BLaER1 (cell line): ENCODE results near the gene TTC39C.

ENCODE experiments used
- H3K27ac ChIP-seq: shearing (Covaris generic); formaldehyde crosslinking; 2 replicates; pipeline ENCODE4 v1.8.1; 2022
- H3K27me3 ChIP-seq: shearing (Covaris generic); formaldehyde crosslinking; 2 replicates; pipeline ENCODE4 v1.8.1; 2022
- H3K36me3 ChIP-seq: shearing (Covaris generic); formaldehyde crosslinking; 2 replicates; pipeline ENCODE4 v1.8.1; 2022
- H3K4me1 ChIP-seq: shearing (Covaris generic); formaldehyde crosslinking; 2 replicates; pipeline ENCODE4 v1.8.1; 2022
- H3K4me2 ChIP-seq: shearing (Covaris generic); formaldehyde crosslinking; 2 replicates; pipeline ENCODE4 v1.8.1; 2022
- H3K4me3 ChIP-seq: shearing (Covaris generic); formaldehyde crosslinking; 2 replicates; pipeline ENCODE4 v1.8.1; 2022
- H3K9ac ChIP-seq: shearing (Covaris generic); formaldehyde crosslinking; 2 replicates; pipeline ENCODE4 v1.8.1; 2022
- H3K9me3 ChIP-seq: shearing (Covaris generic); formaldehyde crosslinking; 2 replicates; pipeline ENCODE4 v1.8.1; 2022
- H4K20me1 ChIP-seq: shearing (Covaris generic); formaldehyde crosslinking; 2 replicates; pipeline ENCODE4 v1.8.1; 2022
- Cebpa-rat ChIP-seq: shearing (Covaris generic); IDR thresholded peaks from 2 replicates; pipeline ENCODE4 v1.8.1; 2022

TTC39C gene

GRCh38 chr18:24095976-24096375 lies 81.4 kb downstream of the TTC39C start:
- Histone ChIP-seq H3K9ac (no peak overlapping the region), H3K4me3 (no peak overlapping the region), H3K27me3 (no peaks in the 10 kb centered on the region), H4K20me1 (no peaks in the 10 kb centered on the region), H3K9me3 (peaks cover 42% of the 10 kb centered on the region), H3K4me1 (peaks cover 20% of the 10 kb centered on the region), H3K27ac (no peak overlapping the region), H3K36me3 (peaks cover 78% of the 10 kb centered on the region), H3K4me2 (no peak overlapping the region)
- no peak for TF ChIP-seq Cebpa-rat

- H4K20me1 ChIP-seq, result no peaks in the 10 kb centered on the region
- H3K9ac ChIP-seq, result no peak overlapping the region
- H3K4me2 ChIP-seq, result no peak overlapping the region
- no peaks in the 10 kb centered on the region for H3K27me3 ChIP-seq
- no peaks in the 10 kb centered on the region for H3K4me1 ChIP-seq
- H3K9me3 ChIP-seq, result no peaks in the 10 kb centered on the region
- peaks cover 73% of the 10 kb centered on the region for H3K36me3 ChIP-seq
- no peak for TF ChIP-seq Cebpa-rat
- no peak overlapping the region for H3K27ac ChIP-seq
- H3K4me3 ChIP-seq, result no peak overlapping the region
These were observed 88.9 kb downstream of the TTC39C start for GRCh38 chr18:24103320-24104021.

- Histone ChIP-seq H3K4me2 (no peak overlapping the region), H3K9me3 (no peaks in the 10 kb centered on the region), H3K27me3 (no peaks in the 10 kb centered on the region), H3K4me1 (no peaks in the 10 kb centered on the region; the same call in 1 of the 2 replicates), H3K27ac (no peak overlapping the region), H3K4me3 (no peak overlapping the region), H3K9ac (no peak overlapping the region), H4K20me1 (no peaks in the 10 kb centered on the region), H3K36me3 (peaks cover 68% of the 10 kb centered on the region)
- TF ChIP-seq Cebpa-rat, result no peak
These were observed 89.9 kb downstream of the TTC39C start for GRCh38 chr18:24104486-24104885.

- Histone ChIP-seq H3K9ac (no peak overlapping the region), H3K4me2 (no peak overlapping the region), H3K4me1 (no peaks in the 10 kb centered on the region; the same call in 1 of the 2 replicates), H3K36me3 (peaks cover 57% of the 10 kb centered on the region), H3K27ac (no peak overlapping the region), H4K20me1 (peaks cover 11% of the 10 kb centered on the region; the same call in 1 of the 2 replicates), H3K9me3 (no peaks in the 10 kb centered on the region), H3K27me3 (no peaks in the 10 kb centered on the region), H3K4me3 (no peak overlapping the region)
- TF ChIP-seq Cebpa-rat, result no peak
These were observed 94.1 kb downstream of the TTC39C start for GRCh38 chr18:24108641-24109040.

- peaks cover 63% of the 10 kb centered on the region for H3K36me3 ChIP-seq
- no peak overlapping the region for H3K9ac ChIP-seq
- H3K27ac ChIP-seq, result no peak overlapping the region
- TF ChIP-seq Cebpa-rat, result no peak
- peaks cover 18% of the 10 kb centered on the region for H3K4me1 ChIP-seq
- H3K4me2 ChIP-seq, result no peak overlapping the region
- no peaks in the 10 kb centered on the region for H3K27me3 ChIP-seq
- peaks cover 13% of the 10 kb centered on the region; the same call in 1 of the 2 replicates for H4K20me1 ChIP-seq
- H3K9me3 ChIP-seq, result no peaks in the 10 kb centered on the region
- H3K4me3 ChIP-seq, result no peak overlapping the region
These were observed 97.4 kb downstream of the TTC39C start for GRCh38 chr18:24111936-24112335.

GRCh38 chr18:24112464-24112863 lies 97.9 kb downstream of the TTC39C start:
- TF ChIP-seq Cebpa-rat, result no peak
- Histone ChIP-seq H3K9me3 (no peaks in the 10 kb centered on the region), H3K27me3 (no peaks in the 10 kb centered on the region), H4K20me1 (peaks cover 13% of the 10 kb centered on the region; the same call in 1 of the 2 replicates), H3K36me3 (peaks cover 60% of the 10 kb centered on the region), H3K9ac (no peak overlapping the region), H3K4me3 (no peak overlapping the region), H3K4me1 (peaks cover 18% of the 10 kb centered on the region), H3K27ac (no peak overlapping the region), H3K4me2 (no peak overlapping the region)

GRCh38 chr18:24112874-24113615 lies 98.5 kb downstream of the TTC39C start:
- Histone ChIP-seq H3K36me3 (peaks cover 61% of the 10 kb centered on the region), H3K27ac (no peak overlapping the region), H3K4me2 (no peak overlapping the region), H3K9ac (no peak overlapping the region), H3K9me3 (no peaks in the 10 kb centered on the region), H3K4me3 (no peak overlapping the region), H3K4me1 (peaks cover 18% of the 10 kb centered on the region), H3K27me3 (no peaks in the 10 kb centered on the region), H4K20me1 (peaks cover 13% of the 10 kb centered on the region; the same call in 1 of the 2 replicates)
- no peak for TF ChIP-seq Cebpa-rat

GRCh38 chr18:24114924-24115549 lies 100.5 kb downstream of the TTC39C start:
- Histone ChIP-seq H3K4me2 (peak overlapping the region; percentile 48; the same call in 1 of the 2 replicates), H4K20me1 (peaks cover 13% of the 10 kb centered on the region; the same call in 1 of the 2 replicates), H3K9ac (no peak overlapping the region), H3K9me3 (no peaks in the 10 kb centered on the region), H3K27me3 (no peaks in the 10 kb centered on the region), H3K4me1 (peaks cover 18% of the 10 kb centered on the region), H3K4me3 (no peak overlapping the region), H3K36me3 (peaks cover 73% of the 10 kb centered on the region), H3K27ac (peak overlapping the region; percentile 2; the same call in 1 of the 2 replicates)
- no peak for TF ChIP-seq Cebpa-rat

GRCh38 chr18:24115628-24116027 lies 101.1 kb downstream of the TTC39C start:
- Histone ChIP-seq H3K4me3 (no peak overlapping the region), H3K9ac (0 out of 2 replicates have a peak overlapping the region, but pooled peaks have one; percentile 0), H3K27me3 (no peaks in the 10 kb centered on the region), H4K20me1 (peaks cover 13% of the 10 kb centered on the region; the same call in 1 of the 2 replicates), H3K4me1 (peaks cover 18% of the 10 kb centered on the region), H3K9me3 (no peaks in the 10 kb centered on the region), H3K4me2 (peak overlapping the region; percentile 48), H3K27ac (peak overlapping the region; percentile 25; the same call in 1 of the 2 replicates), H3K36me3 (peaks cover 79% of the 10 kb centered on the region)
- TF ChIP-seq Cebpa-rat, result no peak
